ENCODE results near the gene PGPEP1. TPM values are rescaled to one million over a fixed set of nuclear protein-coding genes. Genes with fewer than 3 reads are reported as not detected.

Gene PGPEP1
- polyA plus RNA-seq, 1 of the 3 experiments (the other 2 are of a cell fraction) = 13.8 TPM

DNA sequence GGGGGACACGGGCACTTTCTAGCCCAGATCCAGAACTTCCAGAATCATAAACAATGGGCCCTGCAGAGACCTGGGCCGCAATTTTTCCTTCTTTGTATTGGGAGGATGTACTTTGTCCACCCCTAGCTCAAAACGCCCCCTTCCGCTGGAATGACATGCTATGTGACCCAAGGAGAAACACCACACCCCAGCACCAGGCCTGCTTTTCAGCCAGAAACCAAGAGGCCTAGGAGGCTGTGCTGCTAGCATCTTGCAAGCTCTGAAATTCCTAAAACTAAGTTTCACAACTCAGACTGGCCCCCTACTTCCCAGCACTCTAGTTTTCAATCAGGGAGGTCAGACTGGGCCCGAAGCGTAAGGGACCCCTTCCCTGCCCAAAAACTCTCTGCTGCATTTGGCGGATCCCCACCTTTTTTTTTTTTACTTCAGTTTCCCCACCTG is 18.1 kb upstream of the PGPEP1 start:
- H4K20me1 ChIP-seq (ENCODE audit: insufficient read depth) = no peaks in the 10 kb centered on the region
- peak overlapping the region; percentile 62; the same call in 1 of the 2 replicates for H2AFZ ChIP-seq (ENCODE audit: low read depth)
- H3K9ac ChIP-seq = peak overlapping the region; percentile 91
- TF ChIP-seq CTCF (IDR thresholded peaks at IDR 0.05) = peak; percentile 33
- peak; percentile 45; the same call in 1 of the 2 replicates for TF ChIP-seq SMC3 (IDR thresholded peaks at IDR 0.05; ENCODE audit: low read depth, low read length)
- TF ChIP-seq RXRA (IDR thresholded peaks at IDR 0.05; ENCODE audit: borderline replicate concordance, low read depth) = no peak
- peak; percentile 54 for TF ChIP-seq RAD21 (IDR thresholded peaks at IDR 0.05; ENCODE audit: low read length)
- no peak for TF ChIP-seq TCF12 (IDR thresholded peaks at IDR 0.05)
- peaks cover 15% of the 10 kb centered on the region for H3F3A ChIP-seq (replicated peaks; ENCODE audit: insufficient read depth)
- peak overlapping the region; percentile 88 for H3K4me2 ChIP-seq
- peaks cover 55% of the 10 kb centered on the region for H3K79me2 ChIP-seq (ENCODE audit: insufficient read depth)
- no peaks in the 10 kb centered on the region for H3K9me3 ChIP-seq
- CTCF ChIA-PET = interaction anchor here (0.6 to 4.3 kb wide), 24 partner anchors 10 to 390 kb away, joined by 3 to 123 read pairs (median 4); partner anchors contain the start of genes CCDC124, JUND and SSBP4
- H3K4me3 ChIP-seq (ENCODE audit: low read depth in 2 of 2, low read length in 1 of 2) = peak overlapping the region; percentile 72 to 89
- DNase-seq = peak; percentile 73
- H3K27me3 ChIP-seq (ENCODE audit: insufficient read depth) = no peaks in the 10 kb centered on the region
- POLR2A ChIA-PET = interaction anchor here (0.6 to 3.8 kb wide), 11 partner anchors 12 to 106 kb away, joined by 3 to 97 read pairs (median 5); partner anchors contain the start of genes IQCN and JUND
- H3K9me2 ChIP-seq = no peaks in the 10 kb centered on the region
- H3K36me3 ChIP-seq (replicated peaks in 1 of 2; ENCODE audit: control insufficient read depth in 1 of 2, insufficient read depth in 2 of 2, low read length in 1 of 2) = no peaks in the 10 kb centered on the region
- WGBS (ENCODE audit: low lambda C conversion rate) = 6% methylated on average over 7 of the region's 7 CpGs
- H3K27ac ChIP-seq (ENCODE audit: low read depth in 2 of 2, low read length in 1 of 2) = peak overlapping the region; percentile 76 to 87
- peaks cover 19 to 32% of the 10 kb centered on the region in 2 experiments; a peak in 3 of 4 replicates for H3K4me1 ChIP-seq (ENCODE audit: control insufficient read depth in 1 of 2, insufficient read depth in 2 of 2, low read depth in 1 of 2, low read length in 1 of 2)

DNA sequence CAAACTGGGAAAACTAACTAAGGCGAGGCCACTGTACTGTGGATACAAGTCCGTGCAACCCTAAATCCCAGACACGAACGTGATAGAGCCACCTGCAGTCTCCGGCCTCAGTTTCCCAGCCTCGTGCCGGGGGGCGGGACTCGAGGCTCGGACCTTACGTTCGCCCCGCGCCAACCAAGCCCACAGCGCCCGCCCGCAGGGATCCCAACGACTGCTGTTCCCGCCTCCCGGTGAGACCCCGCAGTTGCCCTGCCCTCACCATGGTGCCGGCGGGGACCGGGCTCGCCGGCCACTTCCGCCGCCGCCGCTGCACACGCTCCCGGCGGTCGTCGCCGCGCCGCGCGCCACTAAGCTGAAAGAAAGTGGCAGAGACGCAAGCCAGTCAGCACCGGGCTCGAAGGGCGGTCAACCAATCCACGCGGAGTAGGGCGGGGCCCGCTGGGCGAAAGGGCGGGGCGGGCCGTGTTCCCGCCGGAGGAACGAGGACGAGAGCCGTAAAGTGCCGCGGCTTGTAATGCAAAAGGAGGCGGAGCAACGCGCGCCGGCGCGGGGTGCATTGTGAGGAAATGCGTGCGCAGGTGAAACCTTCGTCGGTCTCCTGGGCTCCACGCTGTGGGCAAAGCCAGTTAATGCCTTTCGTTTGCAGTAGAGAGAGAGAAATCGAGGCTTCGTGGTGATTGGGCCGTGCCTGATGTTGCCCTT is 17.5 kb upstream of the PGPEP1 start, which contains the start of gene LSM4:
TSS of gene LSM4 (minus strand) at position 318 of the 702 bp plus-strand sequence. CDS start at position 262, 56 bp downstream.
- H3K4me2 ChIP-seq = peak within 1 kb of the TSS; percentile 88
- no peaks in the 10 kb centered on the region for H3K27me3 ChIP-seq (ENCODE audit: insufficient read depth)
- TF ChIP-seq EZH2phosphoT487 (IDR thresholded peaks at IDR 0.05; ENCODE audit: borderline replicate concordance, low read depth) = no peak
- no peak for TF ChIP-seq GATA2 (CRISPR knock-in tag; IDR thresholded peaks at IDR 0.05)
- TF ChIP-seq SIN3A (IDR thresholded peaks at IDR 0.05; ENCODE audit: borderline replicate concordance, low read depth, low read length) = peak; percentile 41; the same call in 1 of the 2 replicates
- TF ChIP-seq CHD2 (IDR thresholded peaks at IDR 0.05; ENCODE audit: low read length, partially characterized antibody) = peak; percentile 79
- no peak for TF ChIP-seq USF2 (IDR thresholded peaks at IDR 0.05; ENCODE audit: borderline replicate concordance, low read depth, low read length)
- no peak for TF ChIP-seq NFIC (IDR thresholded peaks at IDR 0.05; ENCODE audit: borderline replicate concordance)
- TF ChIP-seq FOSL2 (IDR thresholded peaks at IDR 0.05; ENCODE audit: borderline replicate concordance, low read depth) = no peak
- peak; percentile 62 for TF ChIP-seq GABPA (IDR thresholded peaks at IDR 0.05; ENCODE audit: low read depth)
- TF ChIP-seq POLR2AphosphoS5 (IDR thresholded peaks at IDR 0.05; ENCODE audit: low read depth, low read length) = peak; percentile 76
- TF ChIP-seq, protein P1, sequence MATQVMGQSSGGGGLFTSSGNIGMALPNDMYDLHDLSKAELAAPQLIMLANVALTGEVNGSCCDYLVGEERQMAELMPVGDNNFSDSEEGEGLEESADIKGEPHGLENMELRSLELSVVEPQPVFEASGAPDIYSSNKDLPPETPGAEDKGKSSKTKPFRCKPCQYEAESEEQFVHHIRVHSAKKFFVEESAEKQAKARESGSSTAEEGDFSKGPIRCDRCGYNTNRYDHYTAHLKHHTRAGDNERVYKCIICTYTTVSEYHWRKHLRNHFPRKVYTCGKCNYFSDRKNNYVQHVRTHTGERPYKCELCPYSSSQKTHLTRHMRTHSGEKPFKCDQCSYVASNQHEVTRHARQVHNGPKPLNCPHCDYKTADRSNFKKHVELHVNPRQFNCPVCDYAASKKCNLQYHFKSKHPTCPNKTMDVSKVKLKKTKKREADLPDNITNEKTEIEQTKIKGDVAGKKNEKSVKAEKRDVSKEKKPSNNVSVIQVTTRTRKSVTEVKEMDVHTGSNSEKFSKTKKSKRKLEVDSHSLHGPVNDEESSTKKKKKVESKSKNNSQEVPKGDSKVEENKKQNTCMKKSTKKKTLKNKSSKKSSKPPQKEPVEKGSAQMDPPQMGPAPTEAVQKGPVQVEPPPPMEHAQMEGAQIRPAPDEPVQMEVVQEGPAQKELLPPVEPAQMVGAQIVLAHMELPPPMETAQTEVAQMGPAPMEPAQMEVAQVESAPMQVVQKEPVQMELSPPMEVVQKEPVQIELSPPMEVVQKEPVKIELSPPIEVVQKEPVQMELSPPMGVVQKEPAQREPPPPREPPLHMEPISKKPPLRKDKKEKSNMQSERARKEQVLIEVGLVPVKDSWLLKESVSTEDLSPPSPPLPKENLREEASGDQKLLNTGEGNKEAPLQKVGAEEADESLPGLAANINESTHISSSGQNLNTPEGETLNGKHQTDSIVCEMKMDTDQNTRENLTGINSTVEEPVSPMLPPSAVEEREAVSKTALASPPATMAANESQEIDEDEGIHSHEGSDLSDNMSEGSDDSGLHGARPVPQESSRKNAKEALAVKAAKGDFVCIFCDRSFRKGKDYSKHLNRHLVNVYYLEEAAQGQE (IDR thresholded peaks at IDR 0.05; ENCODE audit: low read depth, low read length) = no peak
- TF ChIP-seq TEAD4 (IDR thresholded peaks at IDR 0.05; ENCODE audit: borderline replicate concordance, insufficient read depth) = no peak
- TF ChIP-seq RXRA (IDR thresholded peaks at IDR 0.05; ENCODE audit: borderline replicate concordance, low read depth) = no peak
- TF ChIP-seq CTCF (IDR thresholded peaks at IDR 0.05) = peak; percentile 22

More for the DNA sequence above, 17.5 kb upstream of the PGPEP1 start, which contains the start of gene LSM4:
- WGBS (ENCODE audit: low lambda C conversion rate) = 0% methylated on average over 14 of the region's 75 CpGs
- Histone ChIP-seq H3K4me3 (ENCODE audit: low read depth in 2 of 2, low read length in 1 of 2) (peak within 1 kb of the TSS; percentile 72 to 89), H3F3A (replicated peaks; ENCODE audit: insufficient read depth) (peaks cover 15% of the 10 kb centered on the region), H3K9me3 (no peaks in the 10 kb centered on the region), H3K9me2 (no peaks in the 10 kb centered on the region), H3K36me3 (replicated peaks in 1 of 2; ENCODE audit: control insufficient read depth in 1 of 2, insufficient read depth in 2 of 2, low read length in 1 of 2) (no peaks in the 10 kb centered on the region), H4K20me1 (ENCODE audit: insufficient read depth) (no peaks in the 10 kb centered on the region), H3K4me1 (ENCODE audit: control insufficient read depth in 1 of 2, insufficient read depth in 2 of 2, low read depth in 1 of 2, low read length in 1 of 2) (peaks cover 19 to 30% of the 10 kb centered on the region in 2 experiments; a peak in 3 of 4 replicates), H3K9ac (peak within 1 kb of the TSS; percentile 91), H3K79me2 (ENCODE audit: insufficient read depth) (peaks cover 49% of the 10 kb centered on the region), H3K27ac (ENCODE audit: low read depth in 2 of 2, low read length in 1 of 2) (peak within 1 kb of the TSS; percentile 88 to 93), H2AFZ (ENCODE audit: low read depth) (peak within 1 kb of the TSS; percentile 89)
- CTCF ChIA-PET = interaction anchor here (0.9 to 4.3 kb wide), 18 partner anchors 10 to 139 kb away, joined by 3 to 123 read pairs (median 6); partner anchors contain the start of genes JUND and SSBP4
- POLR2A ChIA-PET = interaction anchor here (0.5 to 3.8 kb wide), 9 partner anchors 11 to 131 kb away, joined by 3 to 97 read pairs (median 5); partner anchors contain the start of genes IQCN and JUND
- DNase-seq = peak; percentile 97

All from SK-N-SH (cell line).